ENCODE results near the gene CACNA1I.

CACNA1I gene

DNA sequence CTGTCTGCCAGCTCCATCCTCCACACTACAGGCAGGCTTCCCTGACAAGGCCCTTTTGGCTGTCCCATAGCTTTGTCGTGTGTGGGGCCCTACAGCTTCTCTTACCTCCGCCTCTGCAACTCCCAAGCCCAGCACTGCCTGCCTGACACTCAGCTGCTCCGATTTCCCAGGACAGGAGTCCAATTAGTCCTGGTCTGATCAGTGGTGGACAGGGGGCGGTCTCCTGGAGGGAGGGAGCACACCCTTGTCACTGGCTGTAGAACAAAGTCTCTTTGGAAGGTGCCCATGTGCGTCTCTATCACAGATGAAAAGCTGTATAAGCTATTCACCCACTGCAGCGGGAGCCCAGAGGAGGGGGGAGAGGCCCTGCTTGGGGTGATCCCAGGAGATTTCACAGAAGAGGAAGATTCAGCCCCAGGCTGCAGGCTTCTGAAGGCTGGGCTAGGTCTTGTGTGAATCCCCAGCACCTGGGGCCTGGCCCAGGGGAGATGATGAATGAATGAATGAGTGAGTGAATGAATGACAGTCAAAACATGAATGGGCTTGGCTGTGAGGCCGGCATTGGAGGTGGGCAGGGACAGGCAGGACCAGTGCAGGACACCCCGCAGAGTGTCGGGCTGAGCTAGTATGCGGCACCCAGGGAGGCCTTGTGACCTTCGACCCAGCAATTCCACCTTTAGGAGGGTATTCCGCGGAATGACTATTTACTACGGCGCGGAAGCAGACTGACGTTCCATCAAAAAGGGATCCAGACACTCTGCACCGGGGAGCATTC, 142.4 kb downstream of the CACNA1I start:
- no peak for DNase-seq (ENCODE audit: low read depth)
- H3K4me3 ChIP-seq (ENCODE audit: low read length), result no peak overlapping the region
- TF ChIP-seq, protein P1, sequence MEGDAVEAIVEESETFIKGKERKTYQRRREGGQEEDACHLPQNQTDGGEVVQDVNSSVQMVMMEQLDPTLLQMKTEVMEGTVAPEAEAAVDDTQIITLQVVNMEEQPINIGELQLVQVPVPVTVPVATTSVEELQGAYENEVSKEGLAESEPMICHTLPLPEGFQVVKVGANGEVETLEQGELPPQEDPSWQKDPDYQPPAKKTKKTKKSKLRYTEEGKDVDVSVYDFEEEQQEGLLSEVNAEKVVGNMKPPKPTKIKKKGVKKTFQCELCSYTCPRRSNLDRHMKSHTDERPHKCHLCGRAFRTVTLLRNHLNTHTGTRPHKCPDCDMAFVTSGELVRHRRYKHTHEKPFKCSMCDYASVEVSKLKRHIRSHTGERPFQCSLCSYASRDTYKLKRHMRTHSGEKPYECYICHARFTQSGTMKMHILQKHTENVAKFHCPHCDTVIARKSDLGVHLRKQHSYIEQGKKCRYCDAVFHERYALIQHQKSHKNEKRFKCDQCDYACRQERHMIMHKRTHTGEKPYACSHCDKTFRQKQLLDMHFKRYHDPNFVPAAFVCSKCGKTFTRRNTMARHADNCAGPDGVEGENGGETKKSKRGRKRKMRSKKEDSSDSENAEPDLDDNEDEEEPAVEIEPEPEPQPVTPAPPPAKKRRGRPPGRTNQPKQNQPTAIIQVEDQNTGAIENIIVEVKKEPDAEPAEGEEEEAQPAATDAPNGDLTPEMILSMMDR (IDR thresholded peaks at IDR 0.05; ENCODE audit: insufficient read depth, low read depth, low read length, missing control alignments), result no peak

DNA sequence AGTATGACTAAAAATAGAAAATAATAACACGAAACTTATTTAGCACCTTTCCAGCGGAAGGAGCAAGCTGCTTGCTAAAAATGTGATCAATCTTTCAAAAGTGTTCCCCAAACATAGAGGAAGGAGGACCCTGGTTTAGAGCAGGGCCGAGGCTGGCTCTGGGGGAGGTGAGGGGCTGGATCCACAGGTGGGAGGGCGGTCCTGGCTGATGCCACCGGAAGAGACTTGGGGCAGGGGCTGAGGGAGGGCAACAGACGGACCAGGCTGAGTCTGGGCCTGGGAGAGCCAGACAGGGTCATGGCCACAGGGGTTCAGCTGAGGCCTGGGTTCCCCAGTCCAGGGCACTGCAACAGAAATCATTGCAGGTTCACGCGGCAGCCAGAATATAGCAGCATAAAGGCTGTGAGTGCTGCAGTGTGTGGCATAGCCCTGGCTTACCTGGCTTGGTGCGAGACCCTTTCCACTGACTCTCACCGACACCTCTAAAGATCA, 143.3 kb downstream of the CACNA1I start:
- no peak overlapping the region for H3K4me3 ChIP-seq (ENCODE audit: low read length)
- DNase-seq (ENCODE audit: low read depth), result no peak
- TF ChIP-seq, protein P1 (IDR thresholded peaks at IDR 0.05; ENCODE audit: insufficient read depth, low read depth, low read length, missing control alignments), result no peak

DNA sequence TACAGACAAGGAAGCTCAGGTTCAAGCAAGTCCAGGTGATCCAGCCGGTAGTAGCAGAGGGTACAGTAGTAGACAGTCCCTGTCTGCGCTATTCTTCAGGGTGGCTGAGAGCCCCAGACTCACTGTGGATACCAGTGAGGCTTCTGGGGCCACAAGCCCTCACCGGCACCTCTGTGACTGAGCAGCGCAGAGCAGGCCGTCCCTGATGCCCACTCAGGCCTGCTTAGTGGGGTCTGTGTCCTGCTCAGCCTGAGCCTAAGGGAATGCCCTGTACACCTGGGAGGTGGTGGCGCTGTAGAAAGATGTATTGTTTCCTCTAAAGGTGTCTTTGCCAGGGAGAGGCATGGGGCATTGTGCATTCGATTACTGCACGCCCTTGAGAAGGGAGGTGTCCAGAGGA, 143.8 kb downstream of the CACNA1I start:
- H3K4me3 ChIP-seq (ENCODE audit: low read length), result no peak overlapping the region
- TF ChIP-seq, protein P1 (IDR thresholded peaks at IDR 0.05; ENCODE audit: insufficient read depth, low read depth, low read length, missing control alignments), result no peak
- DNase-seq (ENCODE audit: low read depth), result no peak

DNA sequence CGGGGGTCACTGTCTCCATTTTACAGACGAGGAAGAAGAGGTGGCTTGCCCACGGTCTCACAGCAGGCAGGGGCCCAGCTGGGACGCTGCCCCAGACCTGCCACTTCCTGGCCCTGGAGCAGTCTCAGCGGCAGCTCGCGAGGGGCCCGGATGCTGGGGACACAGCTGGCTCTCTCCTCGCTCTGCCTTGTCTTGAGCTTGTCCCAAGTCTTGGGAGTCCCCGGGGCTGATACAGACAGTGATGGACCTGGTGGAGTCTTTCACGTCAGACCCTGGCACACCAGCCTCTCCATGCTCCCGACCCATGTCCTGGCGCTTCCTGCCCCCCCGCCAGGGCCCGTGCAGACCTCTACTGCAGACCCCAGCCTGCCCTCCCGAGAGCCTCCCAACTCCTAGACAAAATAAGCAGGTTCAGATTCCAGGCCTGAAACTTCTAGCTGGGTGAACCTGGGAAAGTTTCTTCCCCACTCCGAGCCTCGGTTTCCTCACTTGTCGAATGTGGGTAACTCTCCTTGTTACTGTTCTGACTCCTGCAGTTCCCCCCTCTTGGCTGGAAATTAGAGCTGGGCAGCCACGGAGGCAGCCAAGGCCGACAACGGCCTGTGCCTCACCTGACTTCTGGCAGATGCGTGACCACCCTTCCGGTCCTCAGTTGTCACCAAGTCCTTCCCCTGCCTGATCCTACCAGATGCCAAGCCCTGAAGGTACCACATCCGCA, 145.4 kb downstream of the CACNA1I start:
- TF ChIP-seq, protein P1 (IDR thresholded peaks at IDR 0.05; ENCODE audit: insufficient read depth, low read depth, low read length, missing control alignments), result no peak
- H3K4me3 ChIP-seq (ENCODE audit: low read length), result no peak overlapping the region

DNA sequence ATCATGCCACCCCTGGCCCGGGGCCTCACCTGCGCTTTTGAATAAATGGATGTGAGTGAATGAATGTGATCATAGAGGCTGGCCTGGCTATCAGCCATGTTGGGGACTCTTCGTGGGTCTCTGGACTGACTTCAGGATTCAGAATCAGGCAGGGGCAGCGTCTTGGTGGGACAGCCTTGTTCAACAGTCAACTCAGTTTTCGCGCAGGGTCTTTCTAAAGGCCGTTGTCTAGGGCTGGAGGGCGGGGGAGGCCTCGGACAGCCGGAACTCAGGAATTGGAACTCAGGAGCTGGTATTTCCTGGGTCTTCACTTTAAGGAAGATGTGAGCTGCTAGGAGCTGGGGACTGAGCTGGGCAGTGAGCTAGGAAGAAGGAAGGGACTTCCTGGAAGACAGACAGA, 146.0 kb downstream of the CACNA1I start:
- H3K4me3 ChIP-seq (ENCODE audit: low read length), result no peak overlapping the region
- DNase-seq (ENCODE audit: low read depth), result no peak
- TF ChIP-seq, protein P1 (IDR thresholded peaks at IDR 0.05; ENCODE audit: insufficient read depth, low read depth, low read length, missing control alignments), result no peak

More for the DNA sequence above, 145.4 kb downstream of the CACNA1I start:
- DNase-seq (ENCODE audit: low read depth), result no peak

DNA sequence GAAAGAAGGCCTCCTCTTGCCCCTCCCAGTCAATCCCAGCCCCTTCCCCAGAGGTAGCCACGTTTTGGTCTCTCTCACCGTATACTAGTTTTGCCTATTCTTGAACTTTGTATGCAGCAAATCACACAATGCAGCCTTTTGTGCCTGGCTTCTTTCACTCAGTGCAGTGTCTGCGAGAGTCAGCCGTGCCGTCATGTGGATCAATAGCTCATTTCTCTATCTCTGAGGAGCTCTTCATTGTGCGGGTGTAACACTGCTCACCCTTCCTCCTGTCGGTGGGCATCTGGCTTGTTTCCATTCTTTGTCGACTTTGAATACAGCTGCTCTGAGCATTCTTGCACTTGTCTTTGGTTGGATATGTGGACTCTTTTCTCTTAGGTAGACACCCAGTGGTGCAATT, 146.5 kb downstream of the CACNA1I start:
- DNase-seq (ENCODE audit: low read depth), result no peak
- H3K4me3 ChIP-seq (ENCODE audit: low read length), result no peak overlapping the region
- TF ChIP-seq, protein P1 (IDR thresholded peaks at IDR 0.05; ENCODE audit: insufficient read depth, low read depth, low read length, missing control alignments), result no peak

Measured in epithelial cell of esophagus (primary cell).